Stimulated activated CD4-positive, alpha-beta T cell treated with anti-CD3 and anti-CD28 coated beads, Interleukin-1b, Interleukin-23, amount 100 ng/mL, for 48 hours (primary cell): Measurements from ENCODE around the gene SGPP2.

Source experiments
- DNase-seq: peaks from one replicate; pipeline ENCODE4 v3.0.0-alpha.2; 2020

Gene SGPP2

DNA sequence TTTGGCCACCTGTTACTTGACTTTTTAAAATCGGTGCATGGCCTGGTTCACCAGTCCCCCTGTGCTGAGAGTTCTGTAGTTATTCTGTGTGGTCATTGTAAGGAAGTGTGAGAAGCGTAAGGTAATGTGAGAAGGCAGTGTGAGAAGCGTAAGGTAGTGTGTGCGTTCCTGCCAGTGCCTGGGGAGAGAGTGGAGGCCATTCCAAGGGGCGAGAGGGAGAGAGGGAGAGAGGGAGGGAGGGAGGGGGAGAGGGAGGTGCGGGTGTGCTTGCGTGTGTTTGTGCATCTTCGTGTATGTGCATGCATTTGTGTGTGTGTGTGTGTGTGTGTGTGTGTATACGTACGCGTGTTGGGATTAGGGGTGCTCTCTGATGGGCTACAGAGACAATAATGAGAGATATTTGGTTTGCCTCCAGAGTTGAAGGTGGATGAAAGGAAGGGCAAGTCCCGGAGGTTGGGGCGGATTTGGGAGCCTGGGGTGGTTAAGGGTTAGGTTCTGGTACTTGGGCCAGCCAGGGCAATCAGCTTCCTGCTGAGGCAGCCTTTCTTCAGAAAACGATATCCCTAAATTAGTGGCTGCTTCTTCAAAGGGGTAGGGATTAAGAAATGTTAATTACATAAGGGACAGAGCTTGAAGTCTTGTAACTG, 53.7 kb downstream of the SGPP2 start:
- DNase-seq = no peak

- no peak for DNase-seq
These were observed 55.5 kb downstream of the SGPP2 start for GRCh38 chr2:222479859-222480258.

DNA sequence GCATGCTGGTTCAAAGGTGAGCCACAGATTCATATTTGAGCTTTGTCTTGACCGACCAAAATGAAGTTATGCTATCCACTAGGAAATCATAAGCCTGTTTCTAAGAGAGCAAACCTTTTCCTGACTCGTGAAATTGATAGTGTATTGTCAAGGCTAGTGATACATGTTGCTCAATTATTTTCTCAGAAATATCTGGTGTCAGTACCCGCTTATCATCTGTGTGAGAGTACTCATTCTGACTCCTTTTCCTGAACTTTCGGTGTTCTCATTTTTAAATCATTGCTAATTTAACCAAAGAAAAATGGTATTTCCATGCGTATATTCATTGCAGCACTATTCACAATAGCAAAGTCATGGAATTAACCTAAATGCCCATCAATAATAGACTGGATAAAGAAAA, 56.2 kb downstream of the SGPP2 start:
- DNase-seq = no peak

DNA sequence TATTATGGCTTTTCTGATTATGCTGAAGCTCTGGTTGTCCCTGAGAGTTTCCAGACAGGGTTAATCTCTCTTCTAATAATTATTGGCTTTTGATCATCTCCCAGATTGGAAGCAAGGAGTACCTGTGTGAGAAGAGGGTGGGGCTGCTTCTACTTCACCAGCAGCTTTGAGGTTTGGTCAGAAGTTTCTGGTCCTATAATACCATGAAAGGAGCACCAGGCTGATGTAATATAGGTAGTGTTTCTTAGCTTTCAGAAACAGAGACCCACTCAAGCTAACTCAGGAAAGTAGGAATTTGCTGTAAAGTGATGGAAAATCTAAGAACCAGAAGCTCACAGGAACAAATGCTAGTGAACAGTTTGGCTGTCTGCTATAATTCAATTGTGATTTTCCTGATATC, 57.6 kb downstream of the SGPP2 start:
- no peak for DNase-seq

DNA sequence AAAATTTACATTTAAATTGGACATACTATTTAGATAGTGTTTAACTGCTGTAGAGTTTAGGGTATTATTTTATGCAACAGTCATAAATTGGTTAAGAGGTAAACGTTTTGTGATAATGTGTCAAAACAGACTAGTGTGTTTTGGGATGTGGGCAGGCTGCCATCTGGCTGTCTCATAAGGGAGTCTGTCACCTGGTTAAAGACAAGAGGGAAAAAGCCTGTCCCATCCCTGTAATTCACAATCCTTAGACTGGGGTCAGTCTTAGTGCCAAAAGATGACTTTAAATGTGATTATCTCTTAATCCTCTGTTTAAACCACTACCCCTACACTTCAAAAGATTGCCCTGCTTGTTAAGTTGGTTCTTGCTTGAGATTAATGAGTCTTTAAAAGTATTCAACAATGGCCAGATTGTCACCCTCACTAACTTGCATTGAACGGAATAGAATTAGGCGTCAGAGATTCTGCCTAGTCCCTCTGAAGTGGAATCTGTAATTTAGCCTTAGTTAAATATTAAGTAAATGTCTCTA, 59.2 kb downstream of the SGPP2 start:
- no peak for DNase-seq

DNA sequence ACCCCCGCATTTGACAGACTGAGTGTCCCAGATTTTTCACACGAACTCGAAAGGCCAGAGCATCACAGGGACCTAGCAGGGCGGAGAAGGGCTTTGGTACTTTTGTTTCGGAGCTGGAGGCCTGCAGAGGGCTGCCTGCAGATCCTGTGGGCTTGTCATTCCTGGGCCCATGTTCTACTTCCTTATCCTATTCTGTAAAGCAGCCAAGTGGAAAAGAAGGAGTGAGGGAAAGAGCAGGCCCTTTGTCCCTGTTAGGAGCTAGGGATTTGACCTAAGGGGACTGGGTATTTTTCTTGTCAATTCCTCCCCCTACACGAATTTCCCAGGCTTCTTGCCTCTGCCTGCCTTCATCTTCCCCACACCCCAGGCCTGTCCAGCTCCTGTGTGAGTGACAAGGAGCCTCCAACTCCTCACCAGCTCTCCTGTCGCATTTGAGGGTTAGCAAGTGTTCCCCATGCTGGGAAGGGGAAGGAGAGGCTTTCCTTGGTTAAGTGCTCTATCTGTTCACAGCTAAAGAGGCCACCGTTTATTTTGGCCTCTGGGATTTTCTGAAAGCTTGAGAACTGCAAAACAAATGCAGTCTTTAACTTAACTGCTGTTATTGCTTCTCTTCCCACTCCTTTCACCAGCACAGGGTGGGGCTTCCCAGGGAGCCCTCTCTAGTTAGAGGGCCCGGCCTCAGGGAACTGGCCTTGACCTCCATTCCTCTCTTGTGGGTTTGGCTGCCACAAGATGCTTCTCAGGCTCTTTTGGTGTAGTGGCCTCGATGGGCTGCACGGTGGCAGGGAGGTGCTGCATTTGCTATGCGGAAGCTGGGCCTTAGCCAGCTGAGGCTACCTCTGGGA, 61.2 kb downstream of the SGPP2 start:
- DNase-seq = no peak

GRCh38 chr2:222490131-222490530, 65.8 kb downstream of the SGPP2 start:
- DNase-seq = no peak

DNA sequence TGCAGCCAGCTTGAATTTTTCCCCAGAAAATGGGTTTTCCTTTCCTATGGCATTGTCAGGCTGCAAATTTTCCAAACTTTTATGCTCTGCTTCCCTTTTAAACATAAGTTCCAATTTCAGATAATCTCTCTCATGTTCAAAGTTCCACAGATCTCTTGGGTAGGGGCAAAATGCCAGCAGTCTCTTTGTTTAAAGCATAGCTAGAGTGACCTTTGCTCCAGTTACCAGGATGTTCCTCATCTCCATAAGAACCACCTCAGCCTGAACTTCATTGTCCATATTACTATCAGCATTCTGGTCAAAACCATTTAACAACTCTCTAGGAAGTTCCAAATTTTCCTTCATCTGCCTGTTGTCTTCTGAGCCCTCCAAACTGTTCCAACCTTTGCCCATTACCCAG, 68.3 kb downstream of the SGPP2 start:
- no peak for DNase-seq

- no peak for DNase-seq
These were observed 69.9 kb downstream of the SGPP2 start for GRCh38 chr2:222494104-222494739.

GRCh38 chr2:222495388-222495787, 71.0 kb downstream of the SGPP2 start:
- no peak for DNase-seq

DNA sequence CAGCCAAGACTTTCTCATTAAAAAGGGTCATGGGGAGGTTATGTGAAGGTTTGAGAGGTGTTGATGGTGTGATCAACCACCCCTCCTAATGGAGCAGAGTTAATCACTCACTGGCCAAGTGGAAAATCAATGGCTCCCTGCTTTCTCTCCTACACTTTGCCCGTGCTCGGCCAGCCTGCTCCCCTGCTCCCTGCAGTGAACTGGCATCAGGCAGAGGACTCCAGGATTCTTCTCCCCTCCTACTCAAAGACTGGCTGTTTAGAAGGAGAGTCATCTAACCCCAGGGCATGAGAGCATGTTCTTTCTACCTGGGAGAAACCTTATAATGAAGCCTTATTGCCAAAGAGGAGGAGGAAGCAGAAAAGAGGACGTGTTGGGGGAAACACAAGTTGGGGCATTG, 74.9 kb downstream of the SGPP2 start:
- no peak for DNase-seq

GRCh38 chr2:222504191-222504590, 79.8 kb downstream of the SGPP2 start:
- DNase-seq = no peak

DNA sequence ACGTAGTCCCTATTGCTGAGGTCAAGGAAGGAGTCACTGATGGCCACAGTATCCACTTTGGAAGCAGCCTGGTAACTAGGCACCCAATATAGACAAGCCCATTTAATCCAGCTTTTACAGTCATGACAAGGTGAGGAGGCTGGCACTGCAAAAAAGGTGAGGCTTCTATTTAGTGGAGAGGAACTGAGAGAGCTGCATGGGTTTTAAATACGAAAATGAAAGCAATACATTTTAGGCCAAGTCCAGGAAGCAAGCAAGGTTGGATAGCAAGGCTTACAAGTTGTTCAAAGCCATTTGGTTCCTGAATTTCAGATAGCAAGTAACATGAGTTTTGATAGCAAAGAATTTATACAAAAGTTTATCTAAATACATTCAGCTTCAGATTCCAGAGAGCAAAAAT, 80.4 kb downstream of the SGPP2 start:
- DNase-seq = no peak

DNA sequence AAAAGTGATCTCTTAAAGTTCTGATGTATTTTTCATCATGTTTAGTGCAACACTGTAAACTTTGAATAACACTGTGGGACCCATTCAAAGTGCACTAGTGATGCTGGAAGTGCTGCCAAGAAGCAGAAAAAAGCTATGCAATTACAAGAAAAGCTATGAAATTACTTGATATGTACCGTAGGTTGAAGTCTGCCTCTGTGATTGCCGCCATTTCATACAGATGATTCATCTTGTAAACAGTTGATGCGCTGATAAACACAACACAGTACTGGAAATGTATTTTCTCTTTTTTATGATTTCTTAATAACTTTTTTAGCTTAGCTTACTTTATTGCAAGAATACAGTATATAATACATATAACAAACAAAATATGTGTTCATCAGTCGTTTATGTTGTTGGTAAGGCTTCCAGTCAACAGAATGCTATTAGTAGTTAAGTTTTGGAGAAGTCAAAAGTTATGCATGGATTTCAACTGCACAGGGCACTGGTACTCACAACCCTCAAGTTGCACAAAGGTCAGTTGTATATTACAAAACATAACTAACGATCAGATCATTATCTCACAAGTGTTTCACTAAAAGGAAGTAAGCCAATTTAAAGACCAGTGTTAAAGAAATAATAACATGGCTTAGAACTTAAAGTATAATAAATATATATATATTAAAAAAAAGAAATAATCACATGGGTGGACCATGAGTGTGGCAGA, 82.0 kb downstream of the SGPP2 start:
- DNase-seq = no peak

DNA sequence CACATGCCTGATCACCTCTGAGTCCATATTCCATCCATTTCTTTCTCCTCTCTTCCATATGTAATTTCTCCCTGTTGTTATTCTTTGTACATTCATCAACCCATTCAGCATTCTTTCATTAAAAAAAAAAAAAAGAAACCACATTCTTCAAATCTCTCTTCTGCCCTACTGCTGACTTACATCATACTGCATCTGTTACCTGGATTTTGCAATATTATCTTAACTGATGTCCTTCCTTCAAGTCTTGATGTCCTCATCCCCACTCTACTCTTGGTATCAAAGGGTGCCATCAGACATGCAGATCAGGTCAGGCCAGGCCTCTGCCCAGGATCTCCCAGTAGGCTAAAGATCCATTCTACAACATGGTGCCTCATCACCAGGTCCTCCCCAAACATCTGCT, 90.6 kb downstream of the SGPP2 start:
- DNase-seq = no peak

- DNase-seq = no peak
These were observed 94.4 kb downstream of the SGPP2 start for GRCh38 chr2:222518570-222519381.

DNA sequence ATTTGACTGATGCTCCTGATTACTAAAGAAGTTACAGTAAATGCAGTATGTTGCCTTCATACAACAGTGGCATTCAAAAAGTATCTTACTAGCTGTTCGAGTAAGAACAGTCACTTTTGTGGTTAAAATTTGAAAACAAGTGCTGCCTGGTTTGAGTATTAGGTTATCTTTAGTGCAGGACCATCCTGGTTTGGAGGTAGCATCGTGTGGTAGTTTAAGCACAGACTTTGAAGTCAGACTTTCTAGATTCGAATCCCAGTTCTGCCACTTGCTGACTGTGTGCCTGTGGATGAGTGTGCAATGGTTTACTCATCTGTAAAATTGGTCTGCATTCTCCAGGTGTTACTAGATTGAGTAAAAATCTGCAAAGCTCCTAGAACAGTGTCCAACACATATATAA, 96.8 kb downstream of the SGPP2 start:
- DNase-seq = no peak

DNA sequence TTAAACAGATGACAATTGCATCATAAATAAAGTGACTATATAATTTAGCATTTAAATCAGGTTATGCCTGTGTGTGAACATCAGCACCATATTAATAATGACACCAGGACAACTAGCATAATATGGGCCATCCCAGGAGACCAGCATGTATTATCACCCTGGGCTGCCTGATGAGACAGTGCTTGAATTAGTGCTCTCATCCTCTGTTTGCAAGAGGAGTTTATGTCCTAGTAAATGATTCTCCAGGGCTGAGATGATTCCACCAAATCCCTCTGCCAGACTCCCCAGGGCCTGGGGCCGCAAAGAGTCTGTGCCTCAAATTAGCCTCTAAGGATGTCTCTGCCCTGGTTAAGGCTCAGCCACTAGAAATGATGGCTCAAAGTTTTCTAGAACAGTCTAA, 97.7 kb downstream of the SGPP2 start:
- DNase-seq = no peak

- DNase-seq = no peak
These were observed 99.6 kb downstream of the SGPP2 start for GRCh38 chr2:222523783-222524544.

DNA sequence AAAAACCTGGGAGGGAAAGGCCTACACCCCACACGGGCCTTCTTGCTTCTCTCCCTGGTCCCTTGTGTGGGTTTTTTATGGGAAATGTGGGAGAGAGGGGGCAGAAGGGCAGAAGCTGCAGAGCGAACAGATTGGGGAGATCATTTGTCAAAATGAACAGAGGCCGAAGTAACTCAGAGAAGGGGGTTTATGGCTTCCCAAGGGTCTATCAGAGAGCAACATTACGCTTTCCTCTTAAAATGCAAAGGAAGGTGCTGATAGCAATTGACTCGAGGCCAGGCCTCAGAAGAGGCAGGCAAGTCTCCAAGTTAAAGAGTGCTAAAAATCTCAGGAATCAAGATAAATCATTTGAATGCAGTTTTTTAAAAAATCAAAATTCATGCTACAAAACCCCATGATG, 101.5 kb downstream of the SGPP2 start:
- DNase-seq = no peak

DNA sequence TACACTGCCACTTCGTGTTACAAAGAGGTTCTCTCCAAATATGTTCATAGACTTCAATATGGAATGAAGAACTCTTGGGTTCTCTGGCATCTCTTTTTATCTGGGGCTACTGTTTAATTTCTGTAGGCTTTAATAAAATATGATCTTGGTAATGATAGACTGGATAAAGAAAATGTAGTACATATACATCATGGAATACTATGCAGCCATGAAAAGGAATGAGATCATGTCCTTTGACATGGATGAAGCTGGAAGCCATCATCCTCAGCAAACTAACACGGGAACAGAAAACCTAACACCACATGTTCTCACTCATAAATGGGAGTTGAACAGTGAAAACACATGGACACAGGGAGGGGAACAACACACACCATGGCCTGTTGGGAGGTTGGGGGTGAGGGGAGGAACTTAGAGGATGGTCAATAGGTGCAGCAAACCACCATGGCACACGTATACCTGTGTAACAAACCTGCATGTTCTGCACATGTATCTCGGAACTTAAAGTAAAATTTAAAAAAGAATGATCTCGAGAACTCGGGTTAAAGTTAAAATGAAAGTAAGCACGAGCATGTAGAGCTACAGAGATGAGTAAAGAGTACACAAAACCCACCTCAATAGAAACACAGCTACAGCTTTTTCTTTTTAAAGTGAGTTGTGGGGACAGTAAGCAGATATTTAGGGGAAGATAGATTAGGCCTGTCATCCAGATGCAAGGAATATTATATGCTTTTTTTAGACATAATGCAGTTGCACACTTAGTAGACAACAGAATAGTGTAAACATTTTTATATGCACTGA, 102.3 kb downstream of the SGPP2 start:
- DNase-seq = no peak
